Esophagus squamous epithelium (tissue), 5 donors: ENCODE data around the gene SIL1. TPM values are rescaled to one million over a fixed set of nuclear protein-coding genes. Genes with fewer than 3 reads are reported as not detected.

Source experiments
- DNase-seq: peaks from one replicate; lab custom pipeline; 2025; lab: John Stamatoyannopoulos, UW
- H3K27ac ChIP-seq, 4 donors: fragments of 200-600 bp; sonication (generic); one replicate each; pipeline ENCODE4 v1.5.1; 2016 to 2019; ENCODE audit warnings: mild to moderate bottlenecking in 1 of 4
- H3K27me3 ChIP-seq, 4 donors: fragments of 200-600 bp; sonication (generic); 1 replicate in 3 of 4; 2 replicates in 1 of 4; pipeline versions ENCODE4 v1.5.1 to v1.6.0; 2017 to 2021; ENCODE audit warnings: antibody characterized with exemption in 1 of 4
- H3K36me3 ChIP-seq, 3 donors: fragments of 200-600 bp; sonication (generic); one replicate each; pipeline ENCODE4 v1.5.1; 2016 to 2019
- H3K4me1 ChIP-seq, 3 donors: fragments of 200-600 bp; sonication (generic); one replicate each; pipeline ENCODE4 v1.5.1; 2017 to 2019
- H3K4me3 ChIP-seq, 4 donors: fragments of 200-600 bp; sonication (generic); 1 replicate in 3 of 4; 2 replicates in 1 of 4; pipeline ENCODE4 v1.5.1; 2016 to 2019; ENCODE audit warnings: mild to moderate bottlenecking in 2 of 4, moderate library complexity in 1 of 4
- H3K9me3 ChIP-seq, 3 donors: fragments of 200-600 bp; sonication (generic); one replicate each; pipeline ENCODE4 v1.5.1; 2016 to 2019
- CTCF ChIP-seq, 6 experiments: fragments of 450-650 bp in 4 of 6; fragments of 200-600 bp in 2 of 6; sonication (generic) in 2 of 6; IDR thresholded peaks; one replicate each; pipeline ENCODE4 v1.5.1; 2016 to 2019; ENCODE audit warnings: antibody characterized with exemption in 6 of 6, mild to moderate bottlenecking in 4 of 6, moderate library complexity in 4 of 6
- POLR2A ChIP-seq, 4 donors: fragments of 450-650 bp; IDR thresholded peaks; one replicate each; pipeline ENCODE4 v1.6.1; 2017; ENCODE audit warnings: antibody characterized with exemption in 4 of 4, mild to moderate bottlenecking in 4 of 4, moderate library complexity in 3 of 4
- WGBS, 2 donors: methylation state at CpG; one replicate each; pipeline ENCODE4 v1.1.5; 2018; 5-methylcytosine and 5-hydroxymethylcytosine counted together
- intact Hi-C: fragments of 100-400 bp; cut with DNase I; formaldehyde crosslinking; loops from one replicate; pipeline ENCODE4 v1.15.0; 2022
- total RNA-seq, 4 donors: library from RNA; depleted of rRNA; stranded (reverse); fragments of >200 nt; gene quantifications; one replicate each; pipeline ENCODE4 v1.1.0, GENCODE V29; 2016
- donor health status: DM: yes; HTN: yes; CAD: no.

SIL1 gene
- total RNA-seq, 4 donors from 2014 or later, result 18.0 to 34.6 (median 18.3) TPM

GRCh38 chr5:139019880-139020279 lies 178.3 kb downstream of the SIL1 start:
- TF ChIP-seq POLR2A (IDR thresholded peaks at IDR 0.05), result no peak
- TF ChIP-seq CTCF (IDR thresholded peaks at IDR 0.05), result no peak
- peaks cover 3 to 16% (median 4%) of the 10 kb centered on the region in 3 donors for H3K4me1 ChIP-seq
- H3K36me3 ChIP-seq, result peaks cover 0 to 53% (median 0%) of the 10 kb centered on the region in 3 donors
- intact Hi-C loops, result no loop called here
- H3K9me3 ChIP-seq, result no peaks in the 10 kb centered on the region
- no peak overlapping the region for H3K27ac ChIP-seq
- no peak for DNase-seq
- WGBS, 2 donors, result 76 to 82% methylated on average over 4 of the region's 4 CpGs
- no peak overlapping the region for H3K4me3 ChIP-seq
- H3K27me3 ChIP-seq, result no peaks in the 10 kb centered on the region

GRCh38 chr5:139019211-139019610 lies 179.0 kb downstream of the SIL1 start:
- Histone ChIP-seq H3K36me3 (peaks cover 0 to 48% (median 0%) of the 10 kb centered on the region in 3 donors), H3K4me1 (peaks cover 3 to 16% (median 4%) of the 10 kb centered on the region in 3 donors), H3K27me3 (no peaks in the 10 kb centered on the region), H3K4me3 (no peak overlapping the region), H3K27ac (no peak overlapping the region), H3K9me3 (no peaks in the 10 kb centered on the region)
- DNase-seq, result no peak
- TF ChIP-seq POLR2A (IDR thresholded peaks at IDR 0.05) (no peak), CTCF (IDR thresholded peaks at IDR 0.05) (no peak)
- 94 to 96% methylated on average over 3 of the region's 3 CpGs for WGBS, 2 donors
- intact Hi-C loops, result no loop called here

GRCh38 chr5:139017624-139018023 lies 180.5 kb downstream of the SIL1 start:
- TF ChIP-seq CTCF (IDR thresholded peaks at IDR 0.05) (no peak), POLR2A (IDR thresholded peaks at IDR 0.05) (no peak)

GRCh38 chr5:139016186-139016585 lies 182.0 kb downstream of the SIL1 start:
- no peak for DNase-seq
- intact Hi-C loops, result no loop called here
- no peak overlapping the region for H3K4me3 ChIP-seq
- no peak overlapping the region for H3K27ac ChIP-seq
- no peaks in the 10 kb centered on the region for H3K4me1 ChIP-seq
- H3K27me3 ChIP-seq, result no peaks in the 10 kb centered on the region
- TF ChIP-seq CTCF (IDR thresholded peaks at IDR 0.05), result no peak
- TF ChIP-seq POLR2A (IDR thresholded peaks at IDR 0.05), result no peak
- H3K36me3 ChIP-seq, result peaks cover 0 to 39% (median 0%) of the 10 kb centered on the region in 3 donors
- WGBS, 2 donors, result 90 to 96% methylated on average over 3 of the region's 3 CpGs
- H3K9me3 ChIP-seq, result no peaks in the 10 kb centered on the region

More at GRCh38 chr5:139017624-139018023, 180.5 kb downstream of the SIL1 start:
- Histone ChIP-seq H3K4me3 (no peak overlapping the region), H3K27ac (no peak overlapping the region), H3K4me1 (peaks cover 0 to 8% (median 0%) of the 10 kb centered on the region in 3 donors), H3K27me3 (no peaks in the 10 kb centered on the region), H3K36me3 (peaks cover 0 to 39% (median 0%) of the 10 kb centered on the region in 3 donors), H3K9me3 (no peaks in the 10 kb centered on the region)
- intact Hi-C loops, result no loop called here
- no peak for DNase-seq
- 92 to 95% methylated on average over 5 of the region's 5 CpGs for WGBS, 2 donors

- intact Hi-C loops, result no loop called here
- no peaks in the 10 kb centered on the region for H3K27me3 ChIP-seq
- 65 to 79% methylated on average over 4 of the region's 4 CpGs for WGBS, 2 donors
- TF ChIP-seq POLR2A (IDR thresholded peaks at IDR 0.05) (no peak), CTCF (IDR thresholded peaks at IDR 0.05) (no peak)
- no peak overlapping the region for H3K27ac ChIP-seq
- H3K4me1 ChIP-seq, result no peaks in the 10 kb centered on the region
- no peak for DNase-seq
- H3K4me3 ChIP-seq, result no peak overlapping the region
- peaks cover 0 to 25% (median 0%) of the 10 kb centered on the region in 3 donors for H3K36me3 ChIP-seq
- H3K9me3 ChIP-seq, result no peaks in the 10 kb centered on the region
Observed at GRCh38 chr5:139014726-139015125, 183.4 kb downstream of the SIL1 start.
